K562 (cell line): ENCODE results near the gene SMCP. TPM values are rescaled to one million over a fixed set of nuclear protein-coding genes. Genes with fewer than 3 reads are reported as not detected.

Experiments
- ATAC-seq: fragments of 200-7000 bp; cut with Tn5 transposase; 3 replicates; pipeline ENCODE4 v1.9.1; 2020; ENCODE audit warnings: moderate library complexity
- BruUV-seq: library from RNA; stranded (reverse); fragments of 400-500 nt; replicated peaks from 2 replicates; lab custom pipeline; 2021; lab: Mats Ljungman, UMichigan
- CTCF ChIA-PET: fragments of 300-600 bp; formaldehyde crosslinking; extraction: SDS; loops from one replicate; lab custom pipeline; 2021; ENCODE audit warnings: low intra/inter-chr PET ratio; lab: Yijun Ruan, JAX
- POLR2A ChIA-PET: fragments of 300-600, 350-650 bp; sonication (Branson Sonifier 250); formaldehyde crosslinking; extraction: SDS; loops from one replicate; lab custom pipeline; 2021; ENCODE audit warnings: antibody characterized with exemption, inconsistent platforms; lab: Yijun Ruan, JAX
- DNase-seq, 4 experiments: peaks; one replicate each; pipeline versions ENCODE4 v3.0.0 to v3.0.0-alpha.2; 2011 to 2018; ENCODE audit warnings: low spot score in 3 of 4, mixed read lengths in 3 of 4; ENCODE audit errors: extremely low read depth in 1 of 4
- FAIRE-seq: peaks from 2 replicates; lab custom pipeline; 2011; peaks lifted over from hg19 to GRCh38; lab: Jason Lieb, UNC
- H2AFZ ChIP-seq: 2 replicates; pipeline ENCODE4 v1.6.0; 2011; ENCODE audit warnings: low read depth, low read length, control low read depth, inconsistent platforms
- H3K27ac ChIP-seq: fragments of 200-600 bp; 3 replicates; pipeline ENCODE4 v1.8.0; 2011; ENCODE audit warnings: low read depth, mild to moderate bottlenecking, control low read depth, inconsistent platforms, low read length, moderate library complexity, mixed read lengths; ENCODE audit errors: extremely low read depth
- H3K27me3 ChIP-seq, 2 experiments: fragments of 300-600 bp in 1 of 2; 2 replicates in 1 of 2; 3 replicates in 1 of 2; pipeline versions ENCODE4 v1.6.0 to v1.8.0; 2011; ENCODE audit warnings: inconsistent platforms in 2 of 2, low read length in 2 of 2, mild to moderate bottlenecking in 1 of 2, mixed read lengths in 1 of 2, moderate library complexity in 1 of 2; ENCODE audit not compliant: control insufficient read depth in 2 of 2, insufficient read depth in 2 of 2
- H3K36me3 ChIP-seq: fragments of 300-600 bp; 3 replicates; pipeline ENCODE4 v1.8.0; 2011; ENCODE audit warnings: mild to moderate bottlenecking, low read length, inconsistent platforms; ENCODE audit not compliant: control insufficient read depth, insufficient read depth
- H3K4me1 ChIP-seq, 2 experiments: fragments of 200-600 bp in 1 of 2; replicated peaks in 1 of 2; 2 replicates in 1 of 2; 3 replicates in 1 of 2; pipeline versions ENCODE4 v1.5.1 to v1.8.0; 2011; ENCODE audit warnings: inconsistent platforms in 2 of 2, low read length in 2 of 2, mild to moderate bottlenecking in 1 of 2, mixed read lengths in 1 of 2, moderate library complexity in 1 of 2; ENCODE audit not compliant: control insufficient read depth in 2 of 2, insufficient read depth in 2 of 2
- H3K4me2 ChIP-seq: 2 replicates; pipeline ENCODE4 v1.6.1; 2011; ENCODE audit warnings: low read length, control low read depth, inconsistent platforms, mixed read lengths; ENCODE audit not compliant: insufficient read depth
- H3K4me3 ChIP-seq: fragments of 200-600 bp; sonication (generic), shearing (Covaris generic); 2 replicates; pipeline ENCODE4 v1.5.1; 2016; ENCODE audit warnings: control low read depth, inconsistent platforms
- H3K79me2 ChIP-seq: fragments of 200-600 bp; 3 replicates; pipeline ENCODE4 v1.8.0; 2011; ENCODE audit warnings: low read length, inconsistent platforms; ENCODE audit not compliant: control insufficient read depth, insufficient read depth
- H3K9ac ChIP-seq, 2 experiments: 2 replicates each; pipeline versions ENCODE4 v1.6.0 to v1.6.1; 2011; ENCODE audit warnings: low read depth in 2 of 2, low read length in 2 of 2, control low read depth in 1 of 2, inconsistent platforms in 1 of 2, mild to moderate bottlenecking in 1 of 2, mixed read lengths in 1 of 2; ENCODE audit not compliant: insufficient read depth in 1 of 2
- H3K9me1 ChIP-seq: one replicate; pipeline ENCODE4 v1.6.0; 2011; ENCODE audit warnings: inconsistent platforms, mild to moderate bottlenecking, low read length, moderate library complexity; ENCODE audit not compliant: control insufficient read depth, insufficient read depth
- H3K9me3 ChIP-seq: replicated peaks from 2 replicates; pipeline ENCODE4 v1.5.1; 2011; ENCODE audit warnings: low read depth, low read length, inconsistent platforms; ENCODE audit not compliant: control insufficient read depth, insufficient read depth
- H4K20me1 ChIP-seq: replicated peaks from 2 replicates; pipeline ENCODE4 v1.6.1; 2011; ENCODE audit warnings: low read length, inconsistent platforms, mixed read lengths; ENCODE audit not compliant: control insufficient read depth, insufficient read depth
- CREB5 ChIP-seq: fragments of 250-450 bp; sonication (Bioruptor Pico); IDR thresholded peaks from 2 replicates; pipeline ENCODE4 v1.5.0; 2020; ENCODE audit warnings: mild to moderate bottlenecking
- MYNN ChIP-seq, 2 experiments: sonication (generic); formaldehyde crosslinking in 1 of 2; IDR thresholded peaks; 2 replicates each; pipeline versions ENCODE4 v1.5.0 to v1.6.1; 2016 to 2020; ENCODE audit warnings: antibody characterized with exemption in 1 of 2, missing genetic modification reagents in 1 of 2
- NFYB ChIP-seq: IDR thresholded peaks from 2 replicates; pipeline ENCODE4 v1.6.1; 2011; ENCODE audit warnings: mild to moderate bottlenecking, moderate library complexity; ENCODE audit not compliant: insufficient read length; ENCODE audit errors: extremely low read depth
- WGBS: fragments of 100-300 bp; shearing (Covaris generic); methylation state at CpG from one replicate; pipeline ENCODE4 v1.1.6; 2016; ENCODE audit warnings: low coverage, mixed read lengths; ENCODE audit not compliant: insufficient coverage; ENCODE audit errors: missing lambda C conversion rate; 5-methylcytosine and 5-hydroxymethylcytosine counted together
- in situ Hi-C: fragments of 300-500 bp; cut with MboI; formaldehyde crosslinking; loops from 4 replicates; pipeline ENCODE4 v1.15.0; 2018; ENCODE audit warnings: inconsistent platforms, mixed read lengths
- intact Hi-C: fragments of 100-400 bp; cut with micrococcal nuclease; formaldehyde crosslinking; loops from 2 replicates; pipeline ENCODE4 v1.14.2; 2022
- polyA plus RNA-seq, 8 experiments: library from polyadenylated mRNA; depleted of rRNA in 4 of 8; stranded (reverse) in 5 of 8; unstranded in 3 of 8; fragments of >200 nt; fragmentation: Nextera tagmentation in 2 of 8; fragmentation: Illumina TruSeq in 1 of 8; extraction: Ambion mirVana in 2 of 8; extraction: Trizol in 1 of 8; gene quantifications; 2 replicates each; pipeline versions ENCODE4 v1.2.1 to v1.2.3, GENCODE V29; 2011 to 2014; ENCODE audit warnings: inconsistent platforms in 1 of 8, missing spikeins in 1 of 8
- total RNA-seq, 7 experiments: library from RNA; depleted of rRNA in 6 of 7; stranded (reverse); fragments of >200 nt in 6 of 7; fragmentation: Illumina TruSeq in 2 of 7; extraction: Trizol in 2 of 7; gene quantifications; 2 replicates each; pipeline versions ENCODE4 v1.2.1 to v1.2.3, GENCODE V29; 2011 to 2021; ENCODE audit warnings: low replicate concordance in 1 of 7
- TF ChIP-seq, protein P1 (sequence below): IDR thresholded peaks from 2 replicates; pipeline ENCODE4 v1.6.1; 2016; ENCODE audit warnings: missing genetic modification characterization, missing compliant biosample characterization
- TF ChIP-seq, protein P2 (sequence below): fragments of 450-650 bp; IDR thresholded peaks from 2 replicates; pipeline ENCODE4 v1.6.1; 2016; ENCODE audit warnings: mild to moderate bottlenecking

The SMCP gene
- total and polyA plus RNA-seq, 9 of the 15 experiments (the other 6 are each of a cell fraction or from before 2014, with no cell fraction given), result not detected

GRCh38 chr1:152928671-152929070 is 50.5 kb downstream of the SMCP start:
- H3K4me1 ChIP-seq, result no peaks in the 10 kb centered on the region
- peaks cover 2 to 5% of the 10 kb centered on the region in 2 experiments; a peak in 2 of 5 replicates for H3K27me3 ChIP-seq
- CTCF ChIA-PET, result no interaction called here
- no peaks in the 10 kb centered on the region; the same call in 1 of the 2 replicates for H4K20me1 ChIP-seq
- no peaks in the 10 kb centered on the region for H3K9me3 ChIP-seq
- H3K9me1 ChIP-seq, result no peaks in the 10 kb centered on the region
- no peak overlapping the region for H3K27ac ChIP-seq
- no peak overlapping the region for H2AFZ ChIP-seq
- intact Hi-C loops, result loop anchor here (5.0 kb wide), 1 partner anchor 431 kb away; no protein-coding TSS in a partner anchor
- H3K4me2 ChIP-seq, result no peak overlapping the region
- in situ Hi-C loops, result no loop called here
- ATAC-seq, result no peak
- POLR2A ChIA-PET, result no interaction called here
- no peak for DNase-seq
- H3K79me2 ChIP-seq, result no peaks in the 10 kb centered on the region
- H3K4me3 ChIP-seq, result no peak overlapping the region
- H3K36me3 ChIP-seq, result no peaks in the 10 kb centered on the region
- no peak overlapping the region for H3K9ac ChIP-seq
- no TSS peak for BruUV-seq
- WGBS, result 0% methylated on average over 3 of the region's 3 CpGs
- TF ChIP-seq, protein P1, sequence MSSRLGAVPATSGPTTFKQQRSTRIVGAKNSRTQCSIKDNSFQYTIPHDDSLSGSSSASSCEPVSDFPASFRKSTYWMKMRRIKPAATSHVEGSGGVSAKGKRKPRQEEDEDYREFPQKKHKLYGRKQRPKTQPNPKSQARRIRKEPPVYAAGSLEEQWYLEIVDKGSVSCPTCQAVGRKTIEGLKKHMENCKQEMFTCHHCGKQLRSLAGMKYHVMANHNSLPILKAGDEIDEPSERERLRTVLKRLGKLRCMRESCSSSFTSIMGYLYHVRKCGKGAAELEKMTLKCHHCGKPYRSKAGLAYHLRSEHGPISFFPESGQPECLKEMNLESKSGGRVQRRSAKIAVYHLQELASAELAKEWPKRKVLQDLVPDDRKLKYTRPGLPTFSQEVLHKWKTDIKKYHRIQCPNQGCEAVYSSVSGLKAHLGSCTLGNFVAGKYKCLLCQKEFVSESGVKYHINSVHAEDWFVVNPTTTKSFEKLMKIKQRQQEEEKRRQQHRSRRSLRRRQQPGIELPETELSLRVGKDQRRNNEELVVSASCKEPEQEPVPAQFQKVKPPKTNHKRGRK (tag), result no peak
- TF ChIP-seq NFYB, result no peak
- TF ChIP-seq, protein P2, sequence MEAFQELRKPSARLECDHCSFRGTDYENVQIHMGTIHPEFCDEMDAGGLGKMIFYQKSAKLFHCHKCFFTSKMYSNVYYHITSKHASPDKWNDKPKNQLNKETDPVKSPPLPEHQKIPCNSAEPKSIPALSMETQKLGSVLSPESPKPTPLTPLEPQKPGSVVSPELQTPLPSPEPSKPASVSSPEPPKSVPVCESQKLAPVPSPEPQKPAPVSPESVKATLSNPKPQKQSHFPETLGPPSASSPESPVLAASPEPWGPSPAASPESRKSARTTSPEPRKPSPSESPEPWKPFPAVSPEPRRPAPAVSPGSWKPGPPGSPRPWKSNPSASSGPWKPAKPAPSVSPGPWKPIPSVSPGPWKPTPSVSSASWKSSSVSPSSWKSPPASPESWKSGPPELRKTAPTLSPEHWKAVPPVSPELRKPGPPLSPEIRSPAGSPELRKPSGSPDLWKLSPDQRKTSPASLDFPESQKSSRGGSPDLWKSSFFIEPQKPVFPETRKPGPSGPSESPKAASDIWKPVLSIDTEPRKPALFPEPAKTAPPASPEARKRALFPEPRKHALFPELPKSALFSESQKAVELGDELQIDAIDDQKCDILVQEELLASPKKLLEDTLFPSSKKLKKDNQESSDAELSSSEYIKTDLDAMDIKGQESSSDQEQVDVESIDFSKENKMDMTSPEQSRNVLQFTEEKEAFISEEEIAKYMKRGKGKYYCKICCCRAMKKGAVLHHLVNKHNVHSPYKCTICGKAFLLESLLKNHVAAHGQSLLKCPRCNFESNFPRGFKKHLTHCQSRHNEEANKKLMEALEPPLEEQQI, result no peak
- no peak for TF ChIP-seq CREB5 (CRISPR knock-in tag)
- no peak for TF ChIP-seq MYNN (IDR thresholded peaks at IDR 0.05)
- no peak for TF ChIP-seq MYNN (CRISPR knock-in tag; IDR thresholded peaks at IDR 0.05)
- no peak for FAIRE-seq
